ENCODE results near the gene SPON1.
"Not testable (repeated sequence)": the region's sequence is repeated elsewhere in the genome, so short reads cannot be mapped to it uniquely, and the experiment has no call there.

Gene SPON1

GRCh38 chr11:13931356-13931755 lies 31.2 kb upstream of the SPON1 start:
- TF ChIP-seq CTCF (IDR thresholded peaks at IDR 0.05; ENCODE audit: low read length, missing control alignments): no peak
- no peak overlapping the region for H3K4me3 ChIP-seq (replicated peaks; ENCODE audit: low read depth, low read length)
- no peak for DNase-seq (ENCODE audit: low read depth)

GRCh38 chr11:13937154-13937553 lies 25.4 kb upstream of the SPON1 start:
- not testable (repeated sequence) for DNase-seq (ENCODE audit: low read depth); H3K4me3 ChIP-seq (replicated peaks; ENCODE audit: low read depth, low read length)

- H3K4me3 ChIP-seq (replicated peaks; ENCODE audit: low read depth, low read length); DNase-seq (ENCODE audit: low read depth): not testable (repeated sequence)
Observed at GRCh38 chr11:13938829-13939228, 23.7 kb upstream of the SPON1 start.

GRCh38 chr11:13939961-13940906 lies 22.3 kb upstream of the SPON1 start:
- no peak for TF ChIP-seq CTCF (IDR thresholded peaks at IDR 0.05; ENCODE audit: low read length, missing control alignments)
- DNase-seq (ENCODE audit: low read depth): no peak
- H3K4me3 ChIP-seq (replicated peaks; ENCODE audit: low read depth, low read length): no peak overlapping the region

- no peak for DNase-seq (ENCODE audit: low read depth)
- no peak for TF ChIP-seq CTCF (IDR thresholded peaks at IDR 0.05; ENCODE audit: low read length, missing control alignments)
- no peak overlapping the region for H3K4me3 ChIP-seq (replicated peaks; ENCODE audit: low read depth, low read length)
Observed at GRCh38 chr11:13940907-13941256, 21.6 kb upstream of the SPON1 start.

- no peak for DNase-seq (ENCODE audit: low read depth)
Observed at GRCh38 chr11:13941775-13942174, 20.7 kb upstream of the SPON1 start.

GRCh38 chr11:13942378-13942777 lies 20.1 kb upstream of the SPON1 start:
- no peak overlapping the region for H3K4me3 ChIP-seq (replicated peaks; ENCODE audit: low read depth, low read length)
- DNase-seq (ENCODE audit: low read depth): no peak
- TF ChIP-seq CTCF (IDR thresholded peaks at IDR 0.05; ENCODE audit: low read length, missing control alignments): no peak

More at GRCh38 chr11:13941775-13942174, 20.7 kb upstream of the SPON1 start:
- no peak overlapping the region for H3K4me3 ChIP-seq (replicated peaks; ENCODE audit: low read depth, low read length)
- TF ChIP-seq CTCF (IDR thresholded peaks at IDR 0.05; ENCODE audit: low read length, missing control alignments): no peak

- TF ChIP-seq CTCF (IDR thresholded peaks at IDR 0.05; ENCODE audit: low read length, missing control alignments): no peak
- DNase-seq (ENCODE audit: low read depth): peak; percentile 61
- no peak overlapping the region for H3K4me3 ChIP-seq (replicated peaks; ENCODE audit: low read depth, low read length)
Observed at GRCh38 chr11:13942971-13943381, 19.5 kb upstream of the SPON1 start.

Measured in fibroblast of pulmonary artery (primary cell).